CD8-positive, alpha-beta memory T cell (primary cell): Measurements from ENCODE around the gene ITGB5. TPM values are rescaled to one million over a fixed set of nuclear protein-coding genes. Genes with fewer than 3 reads are reported as not detected.

Experiments
- CTCF ChIA-PET: fragments of 350-600 bp; sonication (Branson Sonifier 250); formaldehyde crosslinking; loops from one replicate; lab custom pipeline; 2021; ENCODE audit warnings: antibody characterized with exemption; lab: Charles Lee
- POLR2A ChIA-PET: fragments of 350-600 bp; sonication (Branson Sonifier 250); formaldehyde crosslinking; loops from one replicate; lab custom pipeline; 2021; ENCODE audit warnings: antibody characterized with exemption; lab: Charles Lee
- DNase-seq, 5 donors: peaks; one replicate each; pipeline versions ENCODE4 v3.0.0 to v3.0.0-alpha.2; 2020 to 2022; ENCODE audit warnings: mixed read lengths in 1 of 5
- H3K27ac ChIP-seq: one replicate; pipeline ENCODE4 v1.7.0; 2013; ENCODE audit warnings: low read depth, mild to moderate bottlenecking, low read length, moderate library complexity
- H3K27me3 ChIP-seq: 2 replicates; pipeline ENCODE4 v1.7.0; 2013; ENCODE audit warnings: low read length, mild to moderate bottlenecking; ENCODE audit not compliant: insufficient read depth, poor library complexity, severe bottlenecking
- H3K36me3 ChIP-seq: 2 replicates; pipeline ENCODE4 v1.7.0; 2013; ENCODE audit warnings: mild to moderate bottlenecking, low read length, moderate library complexity; ENCODE audit not compliant: insufficient read depth
- H3K4me1 ChIP-seq: 2 replicates; pipeline ENCODE4 v1.7.0; 2013; ENCODE audit warnings: mild to moderate bottlenecking, low read length, moderate library complexity; ENCODE audit not compliant: insufficient read depth
- H3K4me3 ChIP-seq: 2 replicates; pipeline ENCODE4 v1.7.0; 2013; ENCODE audit warnings: mild to moderate bottlenecking, low read length
- H3K9me3 ChIP-seq: 2 replicates; pipeline ENCODE4 v1.7.0; 2013; ENCODE audit warnings: mild to moderate bottlenecking, low read length
- H3K27ac Mint-ChIP-seq, 8 donors: one replicate each; pipeline ENCODE4 v1.8.0; 2020 to 2021; ENCODE audit warnings: mixed read lengths in 8 of 8, mild to moderate bottlenecking in 6 of 8, inconsistent platforms in 3 of 8, moderate library complexity in 3 of 8
- H3K27me3 Mint-ChIP-seq, 2 donors: one replicate each; pipeline ENCODE4 v1.8.0; 2020 to 2021; ENCODE audit warnings: mixed read lengths in 2 of 2, mild to moderate bottlenecking in 1 of 2, moderate library complexity in 1 of 2
- H3K36me3 Mint-ChIP-seq, 3 donors: one replicate each; pipeline ENCODE4 v1.8.0; 2020 to 2021; ENCODE audit warnings: mixed read lengths in 3 of 3, inconsistent platforms in 1 of 3, mild to moderate bottlenecking in 1 of 3
- H3K4me1 Mint-ChIP-seq, 3 donors: one replicate each; pipeline ENCODE4 v1.8.0; 2020 to 2021; ENCODE audit warnings: mixed read lengths in 3 of 3, inconsistent platforms in 1 of 3, mild to moderate bottlenecking in 1 of 3
- H3K4me3 Mint-ChIP-seq, 7 donors: one replicate each; pipeline ENCODE4 v1.8.0; 2020 to 2021; ENCODE audit warnings: mixed read lengths in 7 of 7, mild to moderate bottlenecking in 6 of 7, moderate library complexity in 4 of 7, inconsistent platforms in 2 of 7
- H3K9me3 Mint-ChIP-seq, 5 donors: one replicate each; pipeline ENCODE4 v1.8.0; 2020 to 2022; ENCODE audit warnings: mixed read lengths in 5 of 5, mild to moderate bottlenecking in 3 of 5, moderate library complexity in 2 of 5, inconsistent platforms in 1 of 5
- polyA plus RNA-seq: library from polyadenylated mRNA; unstranded; fragments of 300-500 nt; fragmentation: Illumina TruSeq; gene quantifications from one replicate; pipeline ENCODE4 v1.2.3, GENCODE V29; 2021
- total RNA-seq, 2 experiments: library from RNA; stranded (reverse); gene quantifications; one replicate each; pipeline ENCODE4 v1.2.3, GENCODE V29; 2021

Gene ITGB5
- total and polyA plus RNA-seq, 3 experiments from 2014 or later, result 0.62 to 3.3 (median 2.0) TPM

GRCh38 chr3:124817079-124817478 lies 70.1 kb downstream of the ITGB5 start:
- H3K4me3 Mint-ChIP-seq, result no peak overlapping the region
- ChIA-PET CTCF (no interaction called here), POLR2A (no interaction called here)
- Histone ChIP-seq H3K9me3 (no peaks in the 10 kb centered on the region), H3K27ac (no peak overlapping the region), H3K36me3 (no peaks in the 10 kb centered on the region), H3K4me1 (no peaks in the 10 kb centered on the region), H3K4me3 (no peak overlapping the region), H3K27me3 (no peaks in the 10 kb centered on the region)
- DNase-seq, result no peak
- H3K27me3 Mint-ChIP-seq, result peaks cover 19 to 36% of the 10 kb centered on the region in 2 donors
- no peaks in the 10 kb centered on the region for H3K9me3 Mint-ChIP-seq
- no peak overlapping the region for H3K27ac Mint-ChIP-seq
- no peaks in the 10 kb centered on the region for H3K4me1 Mint-ChIP-seq
- no peaks in the 10 kb centered on the region for H3K36me3 Mint-ChIP-seq

DNA sequence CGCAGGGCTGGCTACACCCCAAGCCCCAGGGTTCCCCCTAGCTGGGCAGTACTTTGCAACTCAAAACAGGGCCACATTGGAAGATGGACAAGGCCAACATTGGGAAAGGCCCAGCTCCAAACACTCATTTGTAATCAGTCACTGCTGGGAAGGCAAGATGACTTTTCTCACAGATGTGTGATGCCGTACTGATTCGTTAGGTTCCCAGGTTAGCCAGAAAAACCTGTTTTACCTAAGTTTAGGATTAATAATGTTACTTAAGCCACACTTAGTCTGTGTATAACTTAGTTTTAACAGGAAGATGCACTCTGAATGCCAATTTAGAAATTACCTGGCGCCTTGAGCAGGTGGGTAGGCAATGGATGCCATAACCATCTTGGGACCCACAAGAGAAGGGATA lies 71.0 kb downstream of the ITGB5 start:
- Histone ChIP-seq H3K4me3 (no peak overlapping the region), H3K4me1 (no peaks in the 10 kb centered on the region), H3K36me3 (no peaks in the 10 kb centered on the region), H3K27ac (no peak overlapping the region), H3K27me3 (no peaks in the 10 kb centered on the region), H3K9me3 (no peaks in the 10 kb centered on the region)
- POLR2A ChIA-PET, result no interaction called here
- CTCF ChIA-PET, result interaction anchor here (1.4 kb wide), 1 partner anchor 85 kb away, joined by 3 read pairs; no protein-coding TSS in a partner anchor
- no peak overlapping the region for H3K4me3 Mint-ChIP-seq
- no peak for DNase-seq
- peaks cover 12 to 29% of the 10 kb centered on the region in 2 donors for H3K27me3 Mint-ChIP-seq
- H3K36me3 Mint-ChIP-seq, result no peaks in the 10 kb centered on the region
- no peaks in the 10 kb centered on the region for H3K4me1 Mint-ChIP-seq
- H3K9me3 Mint-ChIP-seq, result no peaks in the 10 kb centered on the region
- peak overlapping the region in 1 of 8 donors; percentile 5 for H3K27ac Mint-ChIP-seq

DNA sequence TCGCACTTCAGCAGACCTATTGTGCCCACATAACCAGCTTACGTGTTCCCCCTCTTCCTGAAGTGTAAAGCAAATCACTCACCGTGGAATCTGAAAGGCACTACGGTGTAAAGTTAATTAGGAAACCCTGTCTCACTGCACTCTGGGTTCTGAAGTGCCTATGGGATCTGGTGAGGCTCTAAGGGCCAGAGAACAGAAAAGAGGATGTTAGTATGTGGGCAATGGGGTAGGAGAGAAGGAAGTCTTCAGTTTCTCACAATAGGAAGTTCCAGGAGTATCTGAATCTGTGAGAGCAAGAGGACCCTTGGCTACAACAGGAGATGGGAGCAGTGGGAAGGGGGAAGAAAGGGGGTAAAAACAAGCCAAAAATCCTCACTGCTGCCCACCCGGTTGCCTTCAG lies 71.4 kb downstream of the ITGB5 start:
- Histone ChIP-seq H3K27me3 (no peaks in the 10 kb centered on the region), H3K36me3 (no peaks in the 10 kb centered on the region), H3K9me3 (no peaks in the 10 kb centered on the region), H3K27ac (no peak overlapping the region), H3K4me1 (no peaks in the 10 kb centered on the region), H3K4me3 (no peak overlapping the region)
- CTCF ChIA-PET, result interaction anchor here (1.4 kb wide), 1 partner anchor 86 kb away, joined by 3 read pairs; no protein-coding TSS in a partner anchor
- Mint-ChIP-seq H3K9me3 (no peaks in the 10 kb centered on the region), H3K36me3 (no peaks in the 10 kb centered on the region), H3K27ac (no peak overlapping the region), H3K27me3 (peaks cover 12 to 25% of the 10 kb centered on the region in 2 donors), H3K4me3 (no peak overlapping the region), H3K4me1 (no peaks in the 10 kb centered on the region)
- DNase-seq, result no peak
- POLR2A ChIA-PET, result no interaction called here

DNA sequence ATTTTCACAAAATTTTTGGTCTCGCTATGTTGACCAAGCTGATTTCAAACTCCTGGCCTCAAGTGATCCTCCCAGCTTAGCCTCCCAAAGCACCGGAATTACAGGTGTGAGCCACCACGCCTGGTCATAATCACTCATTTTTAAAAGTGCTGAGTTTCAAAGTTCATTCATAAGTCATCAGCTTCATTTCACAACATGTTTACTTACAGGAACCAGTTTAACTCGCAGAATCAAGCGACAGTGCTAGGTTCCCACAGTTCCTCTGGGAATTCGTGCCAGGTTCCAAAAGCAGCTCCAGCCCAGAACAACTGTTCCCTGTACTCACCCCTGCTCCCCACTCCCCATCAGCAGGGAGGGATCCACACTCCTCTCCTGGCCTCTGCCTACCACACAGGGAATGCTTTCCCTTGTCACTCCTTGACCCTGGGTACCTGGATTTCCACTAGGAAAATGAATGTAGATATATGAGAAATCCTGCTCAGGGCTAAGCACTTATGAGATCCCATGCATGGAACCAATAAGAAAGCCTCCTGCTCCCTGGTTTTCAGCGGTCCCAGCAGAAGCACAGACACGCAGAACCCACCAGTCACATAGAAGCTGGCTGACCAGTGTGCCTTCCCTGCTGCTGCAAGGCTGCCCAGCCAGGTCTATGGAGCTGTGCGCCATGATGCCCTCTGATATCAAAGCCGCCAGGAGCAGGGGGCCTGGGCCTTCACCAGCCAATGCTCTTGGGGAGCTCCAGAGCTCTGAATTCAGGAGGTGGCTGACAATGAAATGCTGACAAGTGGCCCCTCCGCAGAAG lies 72.3 kb downstream of the ITGB5 start:
- no peaks in the 10 kb centered on the region for H3K36me3 Mint-ChIP-seq
- H3K27me3 Mint-ChIP-seq, result peaks cover 12 to 16% of the 10 kb centered on the region in 2 donors
- H3K27me3 ChIP-seq, result no peaks in the 10 kb centered on the region
- no peak overlapping the region for H3K27ac Mint-ChIP-seq
- no peak for DNase-seq
- POLR2A ChIA-PET, result no interaction called here
- no peak overlapping the region for H3K27ac ChIP-seq
- no peaks in the 10 kb centered on the region for H3K4me1 Mint-ChIP-seq
- CTCF ChIA-PET, result interaction anchor here (1.4 kb wide), 1 partner anchor 87 kb away, joined by 3 read pairs; no protein-coding TSS in a partner anchor
- no peaks in the 10 kb centered on the region for H3K9me3 Mint-ChIP-seq
- no peaks in the 10 kb centered on the region for H3K4me1 ChIP-seq
- no peaks in the 10 kb centered on the region for H3K36me3 ChIP-seq
- H3K4me3 ChIP-seq, result no peak overlapping the region
- H3K9me3 ChIP-seq, result no peaks in the 10 kb centered on the region
- no peak overlapping the region for H3K4me3 Mint-ChIP-seq

- CTCF ChIA-PET, result no interaction called here
Observed at GRCh38 chr3:124813541-124813940, 73.6 kb downstream of the ITGB5 start.

GRCh38 chr3:124812291-124813265 lies 74.6 kb downstream of the ITGB5 start:
- Mint-ChIP-seq H3K4me1 (no peaks in the 10 kb centered on the region), H3K4me3 (peak overlapping the region in 1 of 7 donors; percentile 2), H3K27ac (no peak overlapping the region), H3K36me3 (no peaks in the 10 kb centered on the region), H3K9me3 (peaks cover 0 to 2% (median 0%) of the 10 kb centered on the region in 5 donors), H3K27me3 (peaks cover 8 to 10% of the 10 kb centered on the region in 2 donors)
- Histone ChIP-seq H3K4me1 (no peaks in the 10 kb centered on the region), H3K9me3 (no peaks in the 10 kb centered on the region), H3K27ac (no peak overlapping the region), H3K36me3 (no peaks in the 10 kb centered on the region), H3K27me3 (no peaks in the 10 kb centered on the region), H3K4me3 (no peak overlapping the region)
- POLR2A ChIA-PET, result no interaction called here
- CTCF ChIA-PET, result no interaction called here
- DNase-seq, result no peak

More at GRCh38 chr3:124813541-124813940, 73.6 kb downstream of the ITGB5 start:
- Mint-ChIP-seq H3K27me3 (peaks cover 6 to 11% of the 10 kb centered on the region in 2 donors), H3K4me3 (no peak overlapping the region), H3K36me3 (no peaks in the 10 kb centered on the region), H3K9me3 (peaks cover 0 to 2% (median 0%) of the 10 kb centered on the region in 5 donors), H3K4me1 (no peaks in the 10 kb centered on the region), H3K27ac (no peak overlapping the region)
- H3K27ac ChIP-seq, result no peak overlapping the region
- no peak for DNase-seq
- H3K36me3 ChIP-seq, result no peaks in the 10 kb centered on the region
- no peaks in the 10 kb centered on the region for H3K9me3 ChIP-seq
- H3K27me3 ChIP-seq, result no peaks in the 10 kb centered on the region
- no peak overlapping the region for H3K4me3 ChIP-seq
- POLR2A ChIA-PET, result no interaction called here
- no peaks in the 10 kb centered on the region for H3K4me1 ChIP-seq

DNA sequence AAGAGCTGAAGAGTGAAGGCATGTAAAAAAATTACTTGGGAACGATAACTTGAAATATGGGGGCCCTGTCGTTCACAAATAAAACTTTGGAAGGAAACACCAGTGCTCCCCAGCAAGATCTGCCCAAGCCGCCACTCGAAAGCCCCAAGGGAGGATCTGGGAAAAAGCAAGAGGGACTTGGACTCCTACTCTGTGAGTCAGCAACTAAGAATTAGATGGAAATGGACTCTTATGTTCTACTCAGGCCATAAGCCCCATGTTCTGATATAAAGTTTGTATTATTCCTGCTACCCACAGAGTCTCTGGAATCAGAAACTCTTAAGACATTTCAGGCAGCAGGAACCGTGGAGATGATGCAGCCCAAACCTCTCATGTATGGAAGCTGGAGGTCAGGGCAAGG lies 75.7 kb downstream of the ITGB5 start:
- Histone ChIP-seq H3K4me1 (no peaks in the 10 kb centered on the region), H3K36me3 (no peaks in the 10 kb centered on the region), H3K9me3 (no peaks in the 10 kb centered on the region), H3K27me3 (no peaks in the 10 kb centered on the region), H3K27ac (no peak overlapping the region), H3K4me3 (no peak overlapping the region)
- peaks cover 5 to 10% of the 10 kb centered on the region in 2 donors for H3K27me3 Mint-ChIP-seq
- no peak overlapping the region for H3K4me3 Mint-ChIP-seq
- H3K4me1 Mint-ChIP-seq, result no peaks in the 10 kb centered on the region
- no peak for DNase-seq
- H3K36me3 Mint-ChIP-seq, result no peaks in the 10 kb centered on the region
- no peak overlapping the region for H3K27ac Mint-ChIP-seq
- CTCF ChIA-PET, result no interaction called here
- peaks cover 0 to 2% (median 0%) of the 10 kb centered on the region in 5 donors for H3K9me3 Mint-ChIP-seq
- POLR2A ChIA-PET, result no interaction called here

GRCh38 chr3:124810970-124811369 lies 76.2 kb downstream of the ITGB5 start:
- no peaks in the 10 kb centered on the region for H3K9me3 ChIP-seq
- CTCF ChIA-PET, result no interaction called here
- peaks cover 0 to 2% (median 0%) of the 10 kb centered on the region in 5 donors for H3K9me3 Mint-ChIP-seq
- H3K27ac ChIP-seq, result no peak overlapping the region
- POLR2A ChIA-PET, result no interaction called here
- H3K27ac Mint-ChIP-seq, result peak overlapping the region in 1 of 8 donors; percentile 34
- H3K27me3 Mint-ChIP-seq, result peaks cover 5 to 13% of the 10 kb centered on the region in 2 donors
- H3K4me1 ChIP-seq, result no peaks in the 10 kb centered on the region
- no peak overlapping the region for H3K4me3 ChIP-seq
- no peak overlapping the region for H3K4me3 Mint-ChIP-seq
- no peak for DNase-seq
- no peaks in the 10 kb centered on the region for H3K36me3 ChIP-seq
- no peaks in the 10 kb centered on the region for H3K27me3 ChIP-seq
- H3K4me1 Mint-ChIP-seq, result no peaks in the 10 kb centered on the region
- no peaks in the 10 kb centered on the region for H3K36me3 Mint-ChIP-seq
